ENCODE results near the gene ACAD8.

DNA sequence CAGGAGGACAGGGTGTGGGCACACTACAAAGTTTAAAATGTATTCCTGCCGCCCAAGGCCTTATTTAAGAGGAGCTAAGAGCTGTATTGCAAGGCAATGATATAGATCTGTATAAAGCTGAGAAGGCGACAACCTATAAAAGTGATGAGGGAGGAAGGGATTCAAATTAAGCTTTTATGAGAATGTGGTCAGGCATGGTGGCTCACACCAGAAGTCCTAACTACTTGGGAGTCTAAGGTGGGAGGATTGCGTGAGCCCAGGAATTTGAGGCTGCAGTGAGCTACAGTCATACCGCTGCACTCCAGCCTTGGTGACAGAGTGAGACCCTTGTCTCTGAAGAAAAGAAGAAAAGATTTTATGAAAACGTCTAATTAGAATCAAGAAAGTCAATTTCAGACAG is 13.1 kb downstream of the ACAD8 start:
- TF ChIP-seq POLR2A (IDR thresholded peaks at IDR 0.05; ENCODE audit: low read depth, low read length) = no peak
- TF ChIP-seq POLR2AphosphoS5 (IDR thresholded peaks at IDR 0.05; ENCODE audit: low read depth, low read length) = no peak
- TF ChIP-seq TAF1 (IDR thresholded peaks at IDR 0.05; ENCODE audit: low read depth, low read length) = no peak
- TF ChIP-seq SPI1 (IDR thresholded peaks at IDR 0.05; ENCODE audit: low read depth, low read length) = no peak

Data from GM12891 (cell line).